ENCODE data around the gene KRTAP9-7.

Gene KRTAP9-7

GRCh38 chr17:41325126-41325525 lies 49.6 kb downstream of the KRTAP9-7 start:
- DNase-seq (ENCODE audit: extremely low spot score): no peak
- TF ChIP-seq NFRKB (IDR thresholded peaks at IDR 0.05) (no peak), TARDBP (IDR thresholded peaks at IDR 0.05) (no peak), FOXK2 (IDR thresholded peaks at IDR 0.05) (no peak), FOXM1 (IDR thresholded peaks at IDR 0.05; ENCODE audit: borderline replicate concordance) (no peak), SP1 (IDR thresholded peaks at IDR 0.05) (no peak), ELF4 (IDR thresholded peaks at IDR 0.05) (no peak), BHLHE40 (IDR thresholded peaks at IDR 0.05; ENCODE audit: borderline replicate concordance) (no peak), L3MBTL2 (conservative IDR thresholded peaks at IDR 0.05) (no peak), ZNF384 (IDR thresholded peaks at IDR 0.05) (no peak), FOXA1 (IDR thresholded peaks at IDR 0.05) (no peak), SUZ12 (IDR thresholded peaks at IDR 0.05) (no peak), LEF1 (IDR thresholded peaks at IDR 0.05; ENCODE audit: borderline replicate concordance) (no peak), CTBP1 (IDR thresholded peaks at IDR 0.05; ENCODE audit: borderline replicate concordance) (no peak)
- ChIA-PET CTCF (no interaction called here), POLR2A (no interaction called here)

GRCh38 chr17:41325611-41326010 lies 50.1 kb downstream of the KRTAP9-7 start:
- CTCF ChIA-PET: no interaction called here
- POLR2A ChIA-PET: no interaction called here
- TF ChIP-seq FOXK2 (IDR thresholded peaks at IDR 0.05) (no peak), ZNF384 (IDR thresholded peaks at IDR 0.05) (no peak), PKNOX1 (IDR thresholded peaks at IDR 0.05) (no peak), HDGF (IDR thresholded peaks at IDR 0.05; ENCODE audit: borderline replicate concordance) (no peak), ARNT (IDR thresholded peaks at IDR 0.05) (no peak), CTBP1 (IDR thresholded peaks at IDR 0.05; ENCODE audit: borderline replicate concordance) (no peak), BHLHE40 (IDR thresholded peaks at IDR 0.05; ENCODE audit: borderline replicate concordance) (no peak), SUZ12 (IDR thresholded peaks at IDR 0.05) (no peak), ELF4 (IDR thresholded peaks at IDR 0.05) (no peak), NFRKB (IDR thresholded peaks at IDR 0.05) (no peak), L3MBTL2 (conservative IDR thresholded peaks at IDR 0.05) (no peak), FOXM1 (IDR thresholded peaks at IDR 0.05; ENCODE audit: borderline replicate concordance) (no peak), SP1 (IDR thresholded peaks at IDR 0.05) (no peak), LEF1 (IDR thresholded peaks at IDR 0.05; ENCODE audit: borderline replicate concordance) (no peak), FOXA1 (IDR thresholded peaks at IDR 0.05) (no peak), TARDBP (IDR thresholded peaks at IDR 0.05) (no peak)
- DNase-seq (ENCODE audit: extremely low spot score): no peak
